ENCODE measurements around the gene AUTS2. TPM values are rescaled to one million over a fixed set of nuclear protein-coding genes. Genes with fewer than 3 reads are reported as not detected.

Gene AUTS2
- total and polyA plus RNA-seq, 10 of the 15 experiments (the other 5 are each of a cell fraction or from before 2014, with no cell fraction given) = 6.4 to 55.6 (median 21.6) TPM

DNA sequence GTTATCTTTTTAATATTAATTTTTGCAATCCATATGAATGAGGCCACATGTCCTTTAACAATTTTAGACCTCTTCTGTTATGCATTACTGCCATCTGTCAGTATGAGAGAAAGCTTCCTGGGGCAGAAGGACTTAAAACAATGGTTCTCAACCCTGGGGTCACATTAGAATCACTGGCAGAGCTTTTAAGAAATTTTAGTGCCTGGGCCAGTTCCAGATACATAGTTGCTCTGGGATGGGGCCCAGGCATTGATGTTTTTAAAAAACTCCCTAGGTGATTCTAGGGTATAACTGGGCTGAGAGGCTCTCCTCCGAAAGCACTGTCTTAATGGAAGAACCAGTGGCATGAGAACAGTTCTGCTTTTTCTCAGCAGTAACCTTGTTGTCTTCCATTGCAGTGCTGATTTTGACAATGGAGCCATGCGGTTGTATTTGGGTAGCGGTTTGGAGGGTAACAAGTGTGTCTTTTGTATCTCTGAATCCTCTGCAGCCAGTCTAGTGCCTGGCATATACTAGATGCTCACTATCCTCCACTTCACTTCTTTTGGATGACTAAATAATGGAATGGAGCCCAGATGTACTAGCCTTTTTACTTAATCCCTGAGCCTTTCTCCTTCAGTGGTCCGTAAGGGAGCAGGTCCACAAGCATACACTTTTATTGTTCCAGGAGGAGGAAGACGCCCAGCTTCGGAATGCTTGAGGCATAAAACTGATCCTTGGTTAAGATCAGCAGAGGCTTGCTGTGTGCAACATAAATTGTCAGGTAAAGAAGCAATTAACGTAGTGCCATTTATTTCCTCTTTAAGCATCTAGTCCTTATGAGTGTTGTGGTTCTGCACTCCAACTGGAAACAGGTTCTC is 227.1 kb downstream of the AUTS2 start (continued):
- TF ChIP-seq, protein P1, sequence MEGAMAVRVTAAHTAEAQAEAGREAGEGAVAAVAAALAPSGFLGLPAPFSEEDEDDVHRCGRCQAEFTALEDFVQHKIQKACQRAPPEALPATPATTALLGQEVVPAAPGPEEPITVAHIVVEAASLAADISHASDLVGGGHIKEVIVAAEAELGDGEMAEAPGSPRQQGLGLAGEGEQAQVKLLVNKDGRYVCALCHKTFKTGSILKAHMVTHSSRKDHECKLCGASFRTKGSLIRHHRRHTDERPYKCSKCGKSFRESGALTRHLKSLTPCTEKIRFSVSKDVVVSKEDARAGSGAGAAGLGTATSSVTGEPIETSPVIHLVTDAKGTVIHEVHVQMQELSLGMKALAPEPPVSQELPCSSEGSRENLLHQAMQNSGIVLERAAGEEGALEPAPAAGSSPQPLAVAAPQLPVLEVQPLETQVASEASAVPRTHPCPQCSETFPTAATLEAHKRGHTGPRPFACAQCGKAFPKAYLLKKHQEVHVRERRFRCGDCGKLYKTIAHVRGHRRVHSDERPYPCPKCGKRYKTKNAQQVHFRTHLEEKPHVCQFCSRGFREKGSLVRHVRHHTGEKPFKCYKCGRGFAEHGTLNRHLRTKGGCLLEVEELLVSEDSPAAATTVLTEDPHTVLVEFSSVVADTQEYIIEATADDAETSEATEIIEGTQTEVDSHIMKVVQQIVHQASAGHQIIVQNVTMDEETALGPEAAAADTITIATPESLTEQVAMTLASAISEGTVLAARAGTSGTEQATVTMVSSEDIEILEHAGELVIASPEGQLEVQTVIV (IDR thresholded peaks at IDR 0.05; ENCODE audit: borderline replicate concordance, partially characterized antibody) = no peak
- TF ChIP-seq, protein P2, sequence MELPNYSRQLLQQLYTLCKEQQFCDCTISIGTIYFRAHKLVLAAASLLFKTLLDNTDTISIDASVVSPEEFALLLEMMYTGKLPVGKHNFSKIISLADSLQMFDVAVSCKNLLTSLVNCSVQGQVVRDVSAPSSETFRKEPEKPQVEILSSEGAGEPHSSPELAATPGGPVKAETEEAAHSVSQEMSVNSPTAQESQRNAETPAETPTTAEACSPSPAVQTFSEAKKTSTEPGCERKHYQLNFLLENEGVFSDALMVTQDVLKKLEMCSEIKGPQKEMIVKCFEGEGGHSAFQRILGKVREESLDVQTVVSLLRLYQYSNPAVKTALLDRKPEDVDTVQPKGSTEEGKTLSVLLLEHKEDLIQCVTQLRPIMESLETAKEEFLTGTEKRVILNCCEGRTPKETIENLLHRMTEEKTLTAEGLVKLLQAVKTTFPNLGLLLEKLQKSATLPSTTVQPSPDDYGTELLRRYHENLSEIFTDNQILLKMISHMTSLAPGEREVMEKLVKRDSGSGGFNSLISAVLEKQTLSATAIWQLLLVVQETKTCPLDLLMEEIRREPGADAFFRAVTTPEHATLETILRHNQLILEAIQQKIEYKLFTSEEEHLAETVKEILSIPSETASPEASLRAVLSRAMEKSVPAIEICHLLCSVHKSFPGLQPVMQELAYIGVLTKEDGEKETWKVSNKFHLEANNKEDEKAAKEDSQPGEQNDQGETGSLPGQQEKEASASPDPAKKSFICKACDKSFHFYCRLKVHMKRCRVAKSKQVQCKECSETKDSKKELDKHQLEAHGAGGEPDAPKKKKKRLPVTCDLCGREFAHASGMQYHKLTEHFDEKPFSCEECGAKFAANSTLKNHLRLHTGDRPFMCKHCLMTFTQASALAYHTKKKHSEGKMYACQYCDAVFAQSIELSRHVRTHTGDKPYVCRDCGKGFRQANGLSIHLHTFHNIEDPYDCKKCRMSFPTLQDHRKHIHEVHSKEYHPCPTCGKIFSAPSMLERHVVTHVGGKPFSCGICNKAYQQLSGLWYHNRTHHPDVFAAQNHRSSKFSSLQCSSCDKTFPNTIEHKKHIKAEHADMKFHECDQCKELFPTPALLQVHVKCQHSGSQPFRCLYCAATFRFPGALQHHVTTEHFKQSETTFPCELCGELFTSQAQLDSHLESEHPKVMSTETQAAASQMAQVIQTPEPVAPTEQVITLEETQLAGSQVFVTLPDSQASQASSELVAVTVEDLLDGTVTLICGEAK (IDR thresholded peaks at IDR 0.05; ENCODE audit: borderline replicate concordance) = no peak; the same call in 1 of the 2 replicates
- TF ChIP-seq, protein P3, sequence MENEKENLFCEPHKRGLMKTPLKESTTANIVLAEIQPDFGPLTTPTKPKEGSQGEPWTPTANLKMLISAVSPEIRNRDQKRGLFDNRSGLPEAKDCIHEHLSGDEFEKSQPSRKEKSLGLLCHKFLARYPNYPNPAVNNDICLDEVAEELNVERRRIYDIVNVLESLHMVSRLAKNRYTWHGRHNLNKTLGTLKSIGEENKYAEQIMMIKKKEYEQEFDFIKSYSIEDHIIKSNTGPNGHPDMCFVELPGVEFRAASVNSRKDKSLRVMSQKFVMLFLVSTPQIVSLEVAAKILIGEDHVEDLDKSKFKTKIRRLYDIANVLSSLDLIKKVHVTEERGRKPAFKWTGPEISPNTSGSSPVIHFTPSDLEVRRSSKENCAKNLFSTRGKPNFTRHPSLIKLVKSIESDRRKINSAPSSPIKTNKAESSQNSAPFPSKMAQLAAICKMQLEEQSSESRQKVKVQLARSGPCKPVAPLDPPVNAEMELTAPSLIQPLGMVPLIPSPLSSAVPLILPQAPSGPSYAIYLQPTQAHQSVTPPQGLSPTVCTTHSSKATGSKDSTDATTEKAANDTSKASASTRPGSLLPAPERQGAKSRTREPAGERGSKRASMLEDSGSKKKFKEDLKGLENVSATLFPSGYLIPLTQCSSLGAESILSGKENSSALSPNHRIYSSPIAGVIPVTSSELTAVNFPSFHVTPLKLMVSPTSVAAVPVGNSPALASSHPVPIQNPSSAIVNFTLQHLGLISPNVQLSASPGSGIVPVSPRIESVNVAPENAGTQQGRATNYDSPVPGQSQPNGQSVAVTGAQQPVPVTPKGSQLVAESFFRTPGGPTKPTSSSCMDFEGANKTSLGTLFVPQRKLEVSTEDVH (IDR thresholded peaks at IDR 0.05; ENCODE audit: low read depth, partially characterized antibody) = no peak
- no peak for TF ChIP-seq ZNF24 (IDR thresholded peaks at IDR 0.05)
- TF ChIP-seq, protein P4, sequence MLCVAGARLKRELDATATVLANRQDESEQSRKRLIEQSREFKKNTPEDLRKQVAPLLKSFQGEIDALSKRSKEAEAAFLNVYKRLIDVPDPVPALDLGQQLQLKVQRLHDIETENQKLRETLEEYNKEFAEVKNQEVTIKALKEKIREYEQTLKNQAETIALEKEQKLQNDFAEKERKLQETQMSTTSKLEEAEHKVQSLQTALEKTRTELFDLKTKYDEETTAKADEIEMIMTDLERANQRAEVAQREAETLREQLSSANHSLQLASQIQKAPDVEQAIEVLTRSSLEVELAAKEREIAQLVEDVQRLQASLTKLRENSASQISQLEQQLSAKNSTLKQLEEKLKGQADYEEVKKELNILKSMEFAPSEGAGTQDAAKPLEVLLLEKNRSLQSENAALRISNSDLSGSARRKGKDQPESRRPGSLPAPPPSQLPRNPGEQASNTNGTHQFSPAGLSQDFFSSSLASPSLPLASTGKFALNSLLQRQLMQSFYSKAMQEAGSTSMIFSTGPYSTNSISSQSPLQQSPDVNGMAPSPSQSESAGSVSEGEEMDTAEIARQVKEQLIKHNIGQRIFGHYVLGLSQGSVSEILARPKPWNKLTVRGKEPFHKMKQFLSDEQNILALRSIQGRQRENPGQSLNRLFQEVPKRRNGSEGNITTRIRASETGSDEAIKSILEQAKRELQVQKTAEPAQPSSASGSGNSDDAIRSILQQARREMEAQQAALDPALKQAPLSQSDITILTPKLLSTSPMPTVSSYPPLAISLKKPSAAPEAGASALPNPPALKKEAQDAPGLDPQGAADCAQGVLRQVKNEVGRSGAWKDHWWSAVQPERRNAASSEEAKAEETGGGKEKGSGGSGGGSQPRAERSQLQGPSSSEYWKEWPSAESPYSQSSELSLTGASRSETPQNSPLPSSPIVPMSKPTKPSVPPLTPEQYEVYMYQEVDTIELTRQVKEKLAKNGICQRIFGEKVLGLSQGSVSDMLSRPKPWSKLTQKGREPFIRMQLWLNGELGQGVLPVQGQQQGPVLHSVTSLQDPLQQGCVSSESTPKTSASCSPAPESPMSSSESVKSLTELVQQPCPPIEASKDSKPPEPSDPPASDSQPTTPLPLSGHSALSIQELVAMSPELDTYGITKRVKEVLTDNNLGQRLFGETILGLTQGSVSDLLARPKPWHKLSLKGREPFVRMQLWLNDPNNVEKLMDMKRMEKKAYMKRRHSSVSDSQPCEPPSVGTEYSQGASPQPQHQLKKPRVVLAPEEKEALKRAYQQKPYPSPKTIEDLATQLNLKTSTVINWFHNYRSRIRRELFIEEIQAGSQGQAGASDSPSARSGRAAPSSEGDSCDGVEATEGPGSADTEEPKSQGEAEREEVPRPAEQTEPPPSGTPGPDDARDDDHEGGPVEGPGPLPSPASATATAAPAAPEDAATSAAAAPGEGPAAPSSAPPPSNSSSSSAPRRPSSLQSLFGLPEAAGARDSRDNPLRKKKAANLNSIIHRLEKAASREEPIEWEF (IDR thresholded peaks at IDR 0.05; ENCODE audit: insufficient replicate concordance, low read depth, low read length) = no peak
- no peak for TF ChIP-seq EP300 (IDR thresholded peaks at IDR 0.05; ENCODE audit: borderline replicate concordance in 1 of 2, control insufficient read depth in 1 of 2, low read depth in 2 of 2, low read length in 2 of 2)
- TF ChIP-seq NR2C1 (IDR thresholded peaks at IDR 0.05) = no peak
- TF ChIP-seq, protein P5, sequence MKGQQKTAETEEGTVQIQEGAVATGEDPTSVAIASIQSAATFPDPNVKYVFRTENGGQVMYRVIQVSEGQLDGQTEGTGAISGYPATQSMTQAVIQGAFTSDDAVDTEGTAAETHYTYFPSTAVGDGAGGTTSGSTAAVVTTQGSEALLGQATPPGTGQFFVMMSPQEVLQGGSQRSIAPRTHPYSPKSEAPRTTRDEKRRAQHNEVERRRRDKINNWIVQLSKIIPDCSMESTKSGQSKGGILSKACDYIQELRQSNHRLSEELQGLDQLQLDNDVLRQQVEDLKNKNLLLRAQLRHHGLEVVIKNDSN (IDR thresholded peaks at IDR 0.05; ENCODE audit: borderline replicate concordance, extremely low read length, insufficient read depth, low read depth, low read length) = no peak

All from GM12878 (cell line).